Fibroblast of lung (primary cell): Measurements from ENCODE around the gene AAR2.

Source experiments
- EZH2 ChIP-seq: IDR thresholded peaks from 2 replicates; pipeline ENCODE4 v1.5.1; 2012; ENCODE audit warnings: low read length, control low read depth, mild to moderate bottlenecking; ENCODE audit errors: missing control alignments
- TF ChIP-seq, protein P1 (sequence below), 2 donors: IDR thresholded peaks in 1 of 2; conservative IDR thresholded peaks in 1 of 2; 1 replicate in 1 of 2; 2 replicates in 1 of 2; pipeline ENCODE4 v1.5.1; 2011 to 2012; ENCODE audit warnings: low read length in 2 of 2, control low read depth in 1 of 2, inconsistent platforms in 1 of 2, low read depth in 1 of 2, mild to moderate bottlenecking in 1 of 2

DNA sequence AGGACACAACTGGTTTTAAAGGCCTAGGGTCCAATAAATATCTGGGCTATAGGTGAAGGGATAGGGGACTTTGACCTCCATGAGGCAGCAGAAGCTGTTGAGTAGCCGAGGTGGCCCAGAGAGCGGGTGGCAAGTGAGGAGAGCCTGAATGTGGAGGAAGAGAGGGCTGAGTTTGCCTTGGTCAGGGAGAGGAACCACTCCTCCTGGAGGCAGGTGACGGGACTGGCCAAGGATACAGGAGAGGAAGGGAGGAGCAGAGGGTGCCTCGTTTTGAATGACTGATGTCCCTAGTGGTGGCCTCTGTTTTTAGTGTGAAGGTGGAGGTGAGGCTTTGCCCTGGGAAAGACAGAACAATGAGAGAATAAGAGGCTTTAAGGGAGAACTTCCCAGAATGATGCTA is 19.1 kb upstream of the AAR2 start:
- no peak for TF ChIP-seq EZH2
- TF ChIP-seq, protein P1, sequence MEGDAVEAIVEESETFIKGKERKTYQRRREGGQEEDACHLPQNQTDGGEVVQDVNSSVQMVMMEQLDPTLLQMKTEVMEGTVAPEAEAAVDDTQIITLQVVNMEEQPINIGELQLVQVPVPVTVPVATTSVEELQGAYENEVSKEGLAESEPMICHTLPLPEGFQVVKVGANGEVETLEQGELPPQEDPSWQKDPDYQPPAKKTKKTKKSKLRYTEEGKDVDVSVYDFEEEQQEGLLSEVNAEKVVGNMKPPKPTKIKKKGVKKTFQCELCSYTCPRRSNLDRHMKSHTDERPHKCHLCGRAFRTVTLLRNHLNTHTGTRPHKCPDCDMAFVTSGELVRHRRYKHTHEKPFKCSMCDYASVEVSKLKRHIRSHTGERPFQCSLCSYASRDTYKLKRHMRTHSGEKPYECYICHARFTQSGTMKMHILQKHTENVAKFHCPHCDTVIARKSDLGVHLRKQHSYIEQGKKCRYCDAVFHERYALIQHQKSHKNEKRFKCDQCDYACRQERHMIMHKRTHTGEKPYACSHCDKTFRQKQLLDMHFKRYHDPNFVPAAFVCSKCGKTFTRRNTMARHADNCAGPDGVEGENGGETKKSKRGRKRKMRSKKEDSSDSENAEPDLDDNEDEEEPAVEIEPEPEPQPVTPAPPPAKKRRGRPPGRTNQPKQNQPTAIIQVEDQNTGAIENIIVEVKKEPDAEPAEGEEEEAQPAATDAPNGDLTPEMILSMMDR (conservative IDR thresholded peaks at IDR 0.05 in 1 of 2, IDR thresholded peaks at IDR 0.05 in 1 of 2; ENCODE audit: low read depth in 1 of 2, low read length in 2 of 2) = no peak
